ENCODE measurements around the gene IHH.

Gene IHH

GRCh38 chr2:219095406-219095935, 34.8 kb upstream of the IHH start:
- H3K4me3 ChIP-seq (ENCODE audit: low read length): no peak overlapping the region
- no peak for TF ChIP-seq CTCF (conservative IDR thresholded peaks at IDR 0.05; ENCODE audit: low read length)
- DNase-seq (ENCODE audit: low read depth): no peak

GRCh38 chr2:219094171-219094570, 33.5 kb upstream of the IHH start:
- H3K4me3 ChIP-seq (ENCODE audit: low read length): no peak overlapping the region
- no peak for TF ChIP-seq CTCF (conservative IDR thresholded peaks at IDR 0.05; ENCODE audit: low read length)
- no peak for DNase-seq (ENCODE audit: low read depth)

- TF ChIP-seq CTCF (conservative IDR thresholded peaks at IDR 0.05; ENCODE audit: low read length): no peak
- no peak for DNase-seq (ENCODE audit: low read depth)
- H3K4me3 ChIP-seq (ENCODE audit: low read length): no peak overlapping the region
These were observed 29.9 kb upstream of the IHH start for GRCh38 chr2:219090436-219091299.

- no peak overlapping the region for H3K4me3 ChIP-seq (ENCODE audit: low read length)
- no peak for TF ChIP-seq CTCF (conservative IDR thresholded peaks at IDR 0.05; ENCODE audit: low read length)
- no peak for DNase-seq (ENCODE audit: low read depth)
These were observed 28.6 kb upstream of the IHH start for GRCh38 chr2:219089330-219089729.

- no peak overlapping the region for H3K4me3 ChIP-seq (ENCODE audit: low read length)
- DNase-seq (ENCODE audit: low read depth): no peak
- no peak for TF ChIP-seq CTCF (conservative IDR thresholded peaks at IDR 0.05; ENCODE audit: low read length)
These were observed 27.1 kb upstream of the IHH start for GRCh38 chr2:219087848-219088247.

GRCh38 chr2:219087361-219087760, 26.6 kb upstream of the IHH start:
- TF ChIP-seq CTCF (conservative IDR thresholded peaks at IDR 0.05; ENCODE audit: low read length): no peak
- no peak for DNase-seq (ENCODE audit: low read depth)
- H3K4me3 ChIP-seq (ENCODE audit: low read length): no peak overlapping the region

- TF ChIP-seq CTCF (conservative IDR thresholded peaks at IDR 0.05; ENCODE audit: low read length): no peak
- H3K4me3 ChIP-seq (ENCODE audit: low read length): no peak overlapping the region
- no peak for DNase-seq (ENCODE audit: low read depth)
These were observed 25.5 kb upstream of the IHH start for GRCh38 chr2:219086196-219086595.
